HG03097 (cell line): ENCODE results near the gene CYP27A1.

Experiments used
- ATAC-seq: cut with Tn5 transposase; IDR thresholded peaks from one replicate; pipeline ENCODE4 v1.9.1; 2021; ENCODE audit not compliant: unreplicated experiment, low FRiP score

CYP27A1 gene

GRCh38 chr2:218856167-218856895, 74.4 kb downstream of the CYP27A1 start:
- no peak for ATAC-seq

- no peak for ATAC-seq
Measured at GRCh38 chr2:218856896-218857243, 74.9 kb downstream of the CYP27A1 start.

- ATAC-seq: no peak
Measured at GRCh38 chr2:218857371-218858137, 75.6 kb downstream of the CYP27A1 start.

- no peak for ATAC-seq
Measured at GRCh38 chr2:218858138-218858445, 76.1 kb downstream of the CYP27A1 start.

GRCh38 chr2:218858671-218859555, 77.0 kb downstream of the CYP27A1 start:
- ATAC-seq: no peak

- ATAC-seq: no peak
Measured at GRCh38 chr2:218859556-218859987, 77.6 kb downstream of the CYP27A1 start, which contains the start of gene WNT6. TSS of gene WNT6 (plus strand) at chr2:218859805. CDS start at chr2:218860038, 233 bp downstream.

GRCh38 chr2:218859988-218860831, 78.3 kb downstream of the CYP27A1 start:
- ATAC-seq: no peak

- no peak for ATAC-seq
Measured at GRCh38 chr2:218860950-218861381, 79.0 kb downstream of the CYP27A1 start.

GRCh38 chr2:218861645-218862318, 79.8 kb downstream of the CYP27A1 start:
- no peak for ATAC-seq

GRCh38 chr2:218863021-218863520, 81.1 kb downstream of the CYP27A1 start:
- no peak for ATAC-seq
